H1 (cell line): Measurements from ENCODE around the gene CAPN2. TPM values are rescaled to one million over a fixed set of nuclear protein-coding genes. Genes with fewer than 3 reads are reported as not detected.

Experiments used
- CTCF ChIA-PET: fragments of 300-600 bp; sonication (Branson Sonifier 250); formaldehyde crosslinking; loops from one replicate; lab custom pipeline; 2021; ENCODE audit not compliant: partially characterized antibody; lab: Charles Lee
- POLR2A ChIA-PET: fragments of 300-600 bp; sonication (Branson Sonifier 250); formaldehyde crosslinking; loops from one replicate; lab custom pipeline; 2021; ENCODE audit warnings: inconsistent platforms; ENCODE audit not compliant: partially characterized antibody; lab: Charles Lee
- DNase-seq, 2 experiments: peaks; one replicate each; pipeline versions ENCODE4 v3.0.0 to v3.0.0-alpha.2; 2010 to 2022; ENCODE audit warnings: low spot score in 2 of 2, low read depth in 1 of 2, mixed read lengths in 1 of 2
- FAIRE-seq: peaks from 2 replicates; lab custom pipeline; 2011; peaks lifted over from hg19 to GRCh38; lab: Jason Lieb, UNC
- H2AFZ ChIP-seq: 2 replicates; pipeline ENCODE4 v1.8.1; 2012; ENCODE audit warnings: low read length, inconsistent platforms
- H2AK5ac ChIP-seq: 2 replicates; pipeline ENCODE4 v1.6.1; 2013; ENCODE audit warnings: low read depth, low read length
- H2BK120ac ChIP-seq: replicated peaks from 2 replicates; pipeline ENCODE3; 2013; ENCODE audit warnings: low read depth, low read length, inconsistent platforms
- H2BK12ac ChIP-seq: 2 replicates; pipeline ENCODE4 v1.6.1; 2013; ENCODE audit warnings: low read depth, low read length
- H2BK15ac ChIP-seq: 2 replicates; pipeline ENCODE4 v1.6.1; 2013; ENCODE audit warnings: low read length
- H2BK20ac ChIP-seq: 2 replicates; pipeline ENCODE4 v1.6.1; 2013; ENCODE audit warnings: low read length
- H2BK5ac ChIP-seq: 2 replicates; pipeline ENCODE4 v1.6.1; 2013; ENCODE audit warnings: low read depth, low read length
- H3K14ac ChIP-seq: 2 replicates; pipeline ENCODE4 v1.6.1; 2013; ENCODE audit warnings: inconsistent platforms; ENCODE audit not compliant: insufficient read length
- H3K18ac ChIP-seq: 2 replicates; pipeline ENCODE4 v1.6.1; 2013; ENCODE audit warnings: low read length; ENCODE audit errors: extremely low read depth
- H3K23ac ChIP-seq: 2 replicates; pipeline ENCODE4 v1.6.1; 2013; ENCODE audit warnings: inconsistent platforms; ENCODE audit not compliant: insufficient read length
- H3K23me2 ChIP-seq: 2 replicates; pipeline ENCODE4 v1.6.1; 2013; ENCODE audit warnings: low read depth, low read length
- H3K27ac ChIP-seq: 2 replicates; pipeline ENCODE4 v1.6.1; 2011; ENCODE audit warnings: low read depth, low read length, inconsistent platforms
- H3K27me3 ChIP-seq, 4 experiments: replicated peaks in 1 of 4; 1 replicate in 1 of 4; 2 replicates in 3 of 4; pipeline versions ENCODE4 v1.6.1 to v1.8.1; 2011 to 2013; ENCODE audit warnings: low read length in 3 of 4, mild to moderate bottlenecking in 3 of 4, inconsistent platforms in 2 of 4, mixed read lengths in 2 of 4, moderate library complexity in 1 of 4; ENCODE audit not compliant: control insufficient read depth in 3 of 4, insufficient read depth in 3 of 4; ENCODE audit errors: extremely low read depth in 1 of 4
- H3K36me3 ChIP-seq, 4 experiments: 2 replicates each; pipeline versions ENCODE4 v1.6.1 to v1.8.1; 2011 to 2013; ENCODE audit warnings: mild to moderate bottlenecking in 4 of 4, low read length in 3 of 4, moderate library complexity in 2 of 4, control low read depth in 1 of 4, inconsistent platforms in 1 of 4; ENCODE audit not compliant: insufficient read depth in 4 of 4, control insufficient read depth in 2 of 4
- H3K4ac ChIP-seq: replicated peaks from 2 replicates; pipeline ENCODE3; 2013; ENCODE audit warnings: low read length, low read depth, mixed read lengths, inconsistent platforms; ENCODE audit not compliant: insufficient read length
- H3K4me1 ChIP-seq, 4 experiments: replicated peaks in 1 of 4; 1 replicate in 1 of 4; 2 replicates in 3 of 4; pipeline versions ENCODE4 v1.6.1 to v1.8.1; 2011 to 2013; ENCODE audit warnings: low read length in 3 of 4, inconsistent platforms in 2 of 4, mixed read lengths in 1 of 4; ENCODE audit not compliant: insufficient read depth in 4 of 4, control insufficient read depth in 3 of 4
- H3K4me2 ChIP-seq, 2 experiments: 2 replicates each; pipeline versions ENCODE4 v1.6.1 to v1.8.1; 2011 to 2013; ENCODE audit warnings: low read depth in 2 of 2, low read length in 2 of 2, control low read depth in 1 of 2, inconsistent platforms in 1 of 2, mild to moderate bottlenecking in 1 of 2; ENCODE audit not compliant: insufficient read depth in 1 of 2
- H3K4me3 ChIP-seq, 4 experiments: fragments of 200-600, 300-600 bp in 1 of 4; sonication (generic), shearing (Covaris generic), sonication (Bioruptor Twin) in 1 of 4; 2 replicates each; pipeline versions ENCODE4 v1.5.1 to v1.8.1; 2011 to 2016; ENCODE audit warnings: low read length in 4 of 4, low read depth in 3 of 4, control low read depth in 2 of 4, inconsistent platforms in 2 of 4, mild to moderate bottlenecking in 2 of 4, mixed read lengths in 1 of 4, moderate library complexity in 1 of 4; ENCODE audit not compliant: insufficient read depth in 2 of 4; ENCODE audit errors: extremely low read depth in 1 of 4
- H3K56ac ChIP-seq: replicated peaks from 2 replicates; pipeline ENCODE3; 2013; ENCODE audit warnings: low read depth, mild to moderate bottlenecking, mixed read lengths, low read length, inconsistent platforms; ENCODE audit not compliant: insufficient read length
- H3K79me1 ChIP-seq: 2 replicates; pipeline ENCODE4 v1.6.1; 2013; ENCODE audit warnings: low read depth, low read length, control low read depth
- H3K79me2 ChIP-seq, 2 experiments: 2 replicates each; pipeline versions ENCODE4 v1.6.1 to v1.8.1; 2012 to 2013; ENCODE audit warnings: low read length in 2 of 2, mild to moderate bottlenecking in 2 of 2, inconsistent platforms in 1 of 2; ENCODE audit not compliant: insufficient read depth in 2 of 2, control insufficient read depth in 1 of 2
- H3K9ac ChIP-seq, 4 experiments: replicated peaks in 1 of 4; 1 replicate in 1 of 4; 2 replicates in 3 of 4; pipeline versions ENCODE4 v1.6.1 to v1.8.1; 2011 to 2013; ENCODE audit warnings: low read depth in 3 of 4, low read length in 3 of 4, control low read depth in 2 of 4, mild to moderate bottlenecking in 2 of 4, moderate library complexity in 2 of 4, inconsistent platforms in 1 of 4; ENCODE audit errors: extremely low read depth in 1 of 4
- H3K9me3 ChIP-seq, 2 experiments: 2 replicates each; pipeline versions ENCODE4 v1.6.1 to v1.8.1; 2012 to 2013; ENCODE audit warnings: mild to moderate bottlenecking in 2 of 2, moderate library complexity in 2 of 2, control low read depth in 1 of 2, inconsistent platforms in 1 of 2, low read depth in 1 of 2, low read length in 1 of 2, mixed read lengths in 1 of 2; ENCODE audit not compliant: insufficient read depth in 2 of 2
- H4K20me1 ChIP-seq, 2 experiments: replicated peaks in 1 of 2; 2 replicates each; pipeline versions ENCODE3 to v1.8.1; 2011 to 2013; ENCODE audit warnings: inconsistent platforms in 2 of 2, low read length in 2 of 2, mild to moderate bottlenecking in 1 of 2; ENCODE audit not compliant: insufficient read depth in 2 of 2, control insufficient read depth in 1 of 2
- H4K5ac ChIP-seq: 2 replicates; pipeline ENCODE4 v1.6.1; 2013; ENCODE audit warnings: low read length, low read depth, mixed read lengths, inconsistent platforms; ENCODE audit not compliant: insufficient read length
- H4K8ac ChIP-seq: 2 replicates; pipeline ENCODE4 v1.8.0; 2013; ENCODE audit warnings: mild to moderate bottlenecking, moderate library complexity, low read length, inconsistent platforms; ENCODE audit not compliant: insufficient read depth; ENCODE audit errors: extremely low read depth
- H4K91ac ChIP-seq: replicated peaks from 2 replicates; pipeline ENCODE3; 2013; ENCODE audit warnings: low read length, mixed read lengths, inconsistent platforms; ENCODE audit not compliant: insufficient read length
- WGBS, 2 experiments: shearing (Covaris generic) in 1 of 2; methylation state at CpG; one replicate each; pipeline versions ENCODE4 v1.1.6 to v1.1.7; 2013 to 2015; ENCODE audit warnings: low lambda C conversion rate in 2 of 2, mixed read lengths in 2 of 2, inconsistent platforms in 1 of 2, low coverage in 1 of 2, missing lambda C conversion rate in 1 of 2; ENCODE audit not compliant: insufficient replicate concordance in 2 of 2, insufficient coverage in 1 of 2, insufficient read length in 1 of 2; ENCODE audit errors: extremely low coverage in 1 of 2, missing lambda C conversion rate in 1 of 2; 5-methylcytosine and 5-hydroxymethylcytosine counted together
- polyA plus RNA-seq, 7 experiments: library from polyadenylated mRNA; depleted of rRNA in 3 of 7; stranded (reverse) in 5 of 7; unstranded in 2 of 7; fragments of >200 nt in 5 of 7; fragments of 200-250 nt in 2 of 7; gene quantifications; 1 replicate in 5 of 7; 2 replicates in 1 of 7; 4 replicates in 1 of 7; pipeline versions ENCODE4 v1.2.1 to v1.2.3, GENCODE V29; 2011 to 2013; ENCODE audit warnings: missing spikeins in 2 of 7, mixed read lengths in 2 of 7
- total RNA-seq: library from RNA; stranded (reverse); fragmentation: NEBNext Ultra II Directional; extraction: Animal tissue kit (Norgen Biotek cat#: 25700); gene quantifications from 2 replicates; pipeline ENCODE4 v1.2.1, GENCODE V29; 2021
- TF ChIP-seq, protein P1 (sequence below): IDR thresholded peaks from 2 replicates; pipeline ENCODE4 v1.6.1; 2011; ENCODE audit warnings: low read depth, mild to moderate bottlenecking, low read length; ENCODE audit not compliant: insufficient read depth

The CAPN2 gene
- total and polyA plus RNA-seq, 2 of the 8 experiments (the other 6 are each of a cell fraction or from before 2014, with no cell fraction given): 9.2 to 10.3 TPM

DNA sequence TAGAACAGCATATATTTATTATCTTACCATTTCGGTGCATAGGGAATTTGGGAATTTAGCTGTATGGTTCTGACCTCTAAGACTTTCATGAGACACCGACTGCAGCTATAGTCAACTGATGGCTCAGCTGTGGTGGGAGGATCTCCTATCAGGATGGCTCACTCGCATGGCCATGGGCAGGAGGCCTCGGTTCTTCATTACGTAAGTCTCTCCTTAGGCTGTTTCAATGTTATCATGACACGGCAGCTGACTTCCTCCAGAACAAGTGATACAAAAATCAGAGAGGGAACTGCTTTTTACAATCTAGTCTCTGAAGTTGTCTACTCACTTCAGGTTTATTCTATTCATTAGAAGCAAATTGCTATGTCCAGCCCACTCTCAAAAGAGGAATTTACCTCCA is 33.5 kb upstream of the CAPN2 start:
- CTCF ChIA-PET: interaction anchor here (0.6 to 2.8 kb wide), 7 partner anchors 10 to 560 kb away, joined by 3 to 11 read pairs (median 5); no protein-coding TSS in a partner anchor

More for the DNA sequence above, 33.5 kb upstream of the CAPN2 start:
- no peak overlapping the region for H3K14ac ChIP-seq
- no peak overlapping the region for H2AFZ ChIP-seq
- H3K27me3 ChIP-seq: no peaks in the 10 kb centered on the region
- H3K23ac ChIP-seq: no peak overlapping the region
- H4K20me1 ChIP-seq: no peaks in the 10 kb centered on the region
- H2BK15ac ChIP-seq: no peak overlapping the region
- H3K23me2 ChIP-seq: no peaks in the 10 kb centered on the region
- POLR2A ChIA-PET: no interaction called here
- no peak for FAIRE-seq
- H2BK120ac ChIP-seq: no peak overlapping the region
- no peak overlapping the region for H2BK20ac ChIP-seq
- H4K8ac ChIP-seq: no peak overlapping the region; the same call in 1 of the 2 replicates
- H2BK12ac ChIP-seq: no peak overlapping the region
- H3K9me3 ChIP-seq: peaks cover 6 to 14% of the 10 kb centered on the region in 2 experiments
- no peak overlapping the region for H3K4ac ChIP-seq
- no peak overlapping the region for H2AK5ac ChIP-seq
- H3K9ac ChIP-seq: no peak overlapping the region
- H3K56ac ChIP-seq: no peak overlapping the region
- no peak overlapping the region for H4K91ac ChIP-seq
- H3K4me1 ChIP-seq: no peaks in the 10 kb centered on the region
- no peaks in the 10 kb centered on the region for H3K36me3 ChIP-seq
- TF ChIP-seq, protein P1, sequence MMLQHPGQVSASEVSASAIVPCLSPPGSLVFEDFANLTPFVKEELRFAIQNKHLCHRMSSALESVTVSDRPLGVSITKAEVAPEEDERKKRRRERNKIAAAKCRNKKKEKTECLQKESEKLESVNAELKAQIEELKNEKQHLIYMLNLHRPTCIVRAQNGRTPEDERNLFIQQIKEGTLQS: no peak
- H3K27ac ChIP-seq: no peak overlapping the region
- no peaks in the 10 kb centered on the region for H3K79me2 ChIP-seq
- H3K4me3 ChIP-seq: no peak overlapping the region
- no peak overlapping the region for H3K4me2 ChIP-seq
- no peak for DNase-seq
- WGBS, 2 experiments: 88% methylated on average over 6 of the region's 6 CpGs; no CpG with 5 or more reads in 1 of the 2 experiments
- H2BK5ac ChIP-seq: no peak overlapping the region
- H4K5ac ChIP-seq: no peak overlapping the region
- H3K79me1 ChIP-seq: no peaks in the 10 kb centered on the region
- no peak overlapping the region for H3K18ac ChIP-seq
